EH (cell line): ENCODE data around the gene NMRK2.
"Not testable (repeated sequence)": the region's sequence is repeated elsewhere in the genome, so short reads cannot be mapped to it uniquely, and the experiment has no call there.

Experiments
- DNase-seq: peaks from one replicate; pipeline ENCODE4 v3.0.0-alpha.2; 2015; ENCODE audit warnings: low read depth

The NMRK2 gene

GRCh38 chr19:3964256-3965194 lies 31.7 kb downstream of the NMRK2 start:
- no peak for DNase-seq

GRCh38 chr19:3966051-3967017 lies 33.5 kb downstream of the NMRK2 start:
- DNase-seq: no peak

- not testable (repeated sequence) for DNase-seq
Measured at GRCh38 chr19:3967983-3968382, 35.1 kb downstream of the NMRK2 start.

GRCh38 chr19:3968556-3969434 lies 35.9 kb downstream of the NMRK2 start:
- DNase-seq: peak; percentile 100

- peak; percentile 93 for DNase-seq
Measured at GRCh38 chr19:3969435-3970312, 36.8 kb downstream of the NMRK2 start.

GRCh38 chr19:3970313-3970807 lies 37.5 kb downstream of the NMRK2 start:
- no peak for DNase-seq

GRCh38 chr19:3970808-3971598 lies 38.1 kb downstream of the NMRK2 start, which contains the start of gene DAPK3:
Gene DAPK3 (minus strand): TSS chr19:3971099. CDS start chr19:3969735, 1,364 bp downstream.
- DNase-seq: peak; percentile 98

- DNase-seq: no peak
Measured at GRCh38 chr19:3975144-3975543, 42.3 kb downstream of the NMRK2 start.

- DNase-seq: no peak
Measured at GRCh38 chr19:3975637-3976087, 42.8 kb downstream of the NMRK2 start.

- DNase-seq: no peak
Measured at GRCh38 chr19:3976495-3977241, 43.8 kb downstream of the NMRK2 start.

GRCh38 chr19:3977242-3978143 lies 44.6 kb downstream of the NMRK2 start:
- DNase-seq: no peak

GRCh38 chr19:3978145-3978544 lies 45.3 kb downstream of the NMRK2 start:
- no peak for DNase-seq

- no peak for DNase-seq
Measured at GRCh38 chr19:3979289-3979673, 46.4 kb downstream of the NMRK2 start.

GRCh38 chr19:3979674-3980352 lies 46.9 kb downstream of the NMRK2 start:
- DNase-seq: no peak

GRCh38 chr19:3980353-3981251 lies 47.7 kb downstream of the NMRK2 start:
- no peak for DNase-seq

GRCh38 chr19:3981373-3981735 lies 48.5 kb downstream of the NMRK2 start:
- DNase-seq: no peak
